ENCODE measurements around the gene PLEKHH3.
A peak's percentile ranks its signal among the peaks of the same experiment; 100 is the strongest.

The PLEKHH3 gene

GRCh38 chr17:42686520-42687128 lies 9.8 kb upstream of the PLEKHH3 start:
- FAIRE-seq, result no peak
- DNase-seq (ENCODE audit: insufficient read length, low spot score), result no peak

GRCh38 chr17:42685831-42686230 lies 9.0 kb upstream of the PLEKHH3 start:
- no peak for FAIRE-seq
- no peak for DNase-seq (ENCODE audit: insufficient read length, low spot score)

- no peak for FAIRE-seq
Observed at GRCh38 chr17:42684929-42685556, 8.2 kb upstream of the PLEKHH3 start.

GRCh38 chr17:42683407-42684034 lies 6.7 kb upstream of the PLEKHH3 start:
- DNase-seq (ENCODE audit: insufficient read length, low spot score) (no peak), FAIRE-seq (no peak)

More at GRCh38 chr17:42684929-42685556, 8.2 kb upstream of the PLEKHH3 start:
- DNase-seq (ENCODE audit: insufficient read length, low spot score), result no peak

- DNase-seq (ENCODE audit: insufficient read length, low spot score), result peak; percentile 67
- FAIRE-seq, result peak; percentile 80
Observed at GRCh38 chr17:42682722-42683403, 6.1 kb upstream of the PLEKHH3 start.

- FAIRE-seq (peak; percentile 62), DNase-seq (ENCODE audit: insufficient read length, low spot score) (peak; percentile 90)
Observed at GRCh38 chr17:42681976-42682721, 5.4 kb upstream of the PLEKHH3 start, which contains the start of gene CNTNAP1. Gene CNTNAP1, plus strand, starts transcription at chr17:42682531. Its CDS starts 299 bp downstream, at chr17:42682830.

- FAIRE-seq (no peak), DNase-seq (ENCODE audit: insufficient read length, low spot score) (no peak)
Observed at GRCh38 chr17:42680331-42680808, 3.6 kb upstream of the PLEKHH3 start.

- peak; percentile 96 for FAIRE-seq
- DNase-seq (ENCODE audit: insufficient read length, low spot score), result peak; percentile 63
Observed at GRCh38 chr17:42679492-42680330, 2.9 kb upstream of the PLEKHH3 start.

GRCh38 chr17:42678951-42679491 lies 2.2 kb upstream of the PLEKHH3 start:
- DNase-seq (ENCODE audit: insufficient read length, low spot score), result peak; percentile 51
- peak; percentile 23 for FAIRE-seq

GRCh38 chr17:42677921-42678781 lies 1.4 kb upstream of the PLEKHH3 start:
- FAIRE-seq, result peak; percentile 96
- peak; percentile 97 for DNase-seq (ENCODE audit: insufficient read length, low spot score)

GRCh38 chr17:42677012-42677857 lies 441 bp upstream of the PLEKHH3 start:
- peak; percentile 97 for FAIRE-seq

GRCh38 chr17:42675965-42676423 lies 800 bp downstream of the PLEKHH3 start:
- DNase-seq (ENCODE audit: insufficient read length, low spot score), result peak; percentile 34
- FAIRE-seq, result peak; percentile 33

More at GRCh38 chr17:42677012-42677857, 441 bp upstream of the PLEKHH3 start:
- peak; percentile 100 for DNase-seq (ENCODE audit: insufficient read length, low spot score)

GRCh38 chr17:42675348-42675964 lies 1.3 kb downstream of the PLEKHH3 start:
- FAIRE-seq (no peak), DNase-seq (ENCODE audit: insufficient read length, low spot score) (no peak)

GRCh38 chr17:42674755-42675347 lies 1.9 kb downstream of the PLEKHH3 start:
- DNase-seq (ENCODE audit: insufficient read length, low spot score) (no peak), FAIRE-seq (peak; percentile 36)

- DNase-seq (ENCODE audit: insufficient read length, low spot score) (peak; percentile 59), FAIRE-seq (peak; percentile 13)
Observed at GRCh38 chr17:42673885-42674754, 2.7 kb downstream of the PLEKHH3 start.
